HepG2 (cell line): ENCODE data around the gene ZNF771. TPM values are rescaled to one million over a fixed set of nuclear protein-coding genes. Genes with fewer than 3 reads are reported as not detected.

Experiments
- ARHGAP35 ChIP-seq: sonication (generic); formaldehyde crosslinking; IDR thresholded peaks from 2 replicates; pipeline ENCODE4 v1.9.0; 2022; ENCODE audit warnings: mild to moderate bottlenecking, inconsistent platforms, moderate library complexity, missing genetic modification reagents, borderline replicate concordance
- ARID2 ChIP-seq: sonication (generic); formaldehyde crosslinking; IDR thresholded peaks from 2 replicates; pipeline ENCODE4 v1.8.1; 2022; ENCODE audit warnings: mild to moderate bottlenecking, missing genetic modification reagents, borderline replicate concordance
- CENPX ChIP-seq: sonication (generic); formaldehyde crosslinking; IDR thresholded peaks from 2 replicates; pipeline ENCODE4 v1.9.0; 2021; ENCODE audit warnings: mild to moderate bottlenecking, missing genetic modification reagents, moderate library complexity
- CREB1 ChIP-seq, 2 experiments: fragments of 450-650 bp in 1 of 2; IDR thresholded peaks; 2 replicates each; pipeline ENCODE4 v1.6.1; 2016 to 2017; ENCODE audit warnings: control low read depth in 1 of 2, mild to moderate bottlenecking in 1 of 2, missing compliant biosample characterization in 1 of 2, missing genetic modification characterization in 1 of 2
- FOXA1 ChIP-seq, 2 experiments: fragments of 450-650 bp in 1 of 2; sonication (generic) in 1 of 2; formaldehyde crosslinking in 1 of 2; IDR thresholded peaks; 2 replicates each; pipeline versions ENCODE4 v1.4.0 to v1.6.1; 2016 to 2020; ENCODE audit warnings: missing genetic modification reagents in 1 of 2
- HCFC1 ChIP-seq: fragments of 150-350 bp; IDR thresholded peaks from 2 replicates; pipeline ENCODE4 v1.6.1; 2014; ENCODE audit warnings: low read depth, low read length
- ISL2 ChIP-seq: sonication (generic); formaldehyde crosslinking; IDR thresholded peaks from 2 replicates; pipeline ENCODE4 v1.5.0; 2020; ENCODE audit warnings: missing genetic modification reagents
- JARID2 ChIP-seq: sonication (generic); formaldehyde crosslinking; IDR thresholded peaks from 2 replicates; pipeline ENCODE4 v1.8.1; 2023; ENCODE audit warnings: missing genetic modification reagents, inconsistent platforms; ENCODE audit not compliant: insufficient replicate concordance
- KAT8 ChIP-seq: IDR thresholded peaks from 2 replicates; pipeline ENCODE4 v1.6.1; 2016; ENCODE audit warnings: missing genetic modification reagents, missing compliant biosample characterization
- KMT2B ChIP-seq: IDR thresholded peaks from 2 replicates; pipeline ENCODE4 v1.6.1; 2016; ENCODE audit warnings: missing genetic modification reagents, missing compliant biosample characterization
- MBNL3 ChIP-seq: fragments of 250-450 bp; sonication (Bioruptor Pico); conservative IDR thresholded peaks from 2 replicates; pipeline ENCODE4 v1.8.0; 2022; ENCODE audit warnings: mild to moderate bottlenecking, inconsistent platforms
- MED13 ChIP-seq: sonication (generic); formaldehyde crosslinking; IDR thresholded peaks from 2 replicates; pipeline ENCODE4 v1.5.0; 2020; ENCODE audit warnings: missing genetic modification reagents
- MYC ChIP-seq: sonication (generic); formaldehyde crosslinking; IDR thresholded peaks from 2 replicates; pipeline ENCODE4 v1.9.0; 2021; ENCODE audit warnings: missing genetic modification reagents, borderline replicate concordance
- NFATC3 ChIP-seq: sonication (generic); formaldehyde crosslinking; IDR thresholded peaks from 2 replicates; pipeline ENCODE4 v1.5.1; 2020; ENCODE audit warnings: mild to moderate bottlenecking, missing genetic modification reagents
- NFYC ChIP-seq: IDR thresholded peaks from 2 replicates; pipeline ENCODE4 v1.6.1; 2016; ENCODE audit warnings: missing genetic modification reagents, missing compliant biosample characterization
- RORA ChIP-seq: sonication (generic); formaldehyde crosslinking; IDR thresholded peaks from 2 replicates; pipeline ENCODE4 v1.5.0; 2020; ENCODE audit warnings: mild to moderate bottlenecking, missing genetic modification reagents, moderate library complexity
- SOX5 ChIP-seq: IDR thresholded peaks from 2 replicates; pipeline ENCODE4 v1.6.1; 2016; ENCODE audit warnings: borderline replicate concordance
- SP4 ChIP-seq: sonication (generic); formaldehyde crosslinking; IDR thresholded peaks from 2 replicates; pipeline ENCODE4 v1.8.1; 2023; ENCODE audit warnings: mild to moderate bottlenecking, missing genetic modification reagents
- SRSF1 ChIP-seq: fragments of 200-400 bp; formaldehyde crosslinking; optimal IDR thresholded peaks from 2 replicates; pipeline ENCODE3; 2017; ENCODE audit warnings: mild to moderate bottlenecking, low read depth, low read length, moderate library complexity
- TBX3 ChIP-seq: fragments of 450-650 bp; IDR thresholded peaks from 2 replicates; pipeline ENCODE4 v1.6.1; 2017; ENCODE audit warnings: antibody characterized with exemption, mild to moderate bottlenecking, inconsistent platforms, borderline replicate concordance
- ZNF776 ChIP-seq: sonication (generic); formaldehyde crosslinking; IDR thresholded peaks from 2 replicates; pipeline ENCODE4 v1.4.0; 2020; ENCODE audit warnings: mild to moderate bottlenecking, missing genetic modification reagents
- ZNF883 ChIP-seq: sonication (generic); formaldehyde crosslinking; IDR thresholded peaks from 2 replicates; pipeline ENCODE4 v1.5.1; 2020; ENCODE audit warnings: mild to moderate bottlenecking, missing genetic modification reagents; ENCODE audit errors: not compliant biosample characterization
- ZSCAN21 ChIP-seq: sonication (generic); formaldehyde crosslinking; IDR thresholded peaks from 2 replicates; pipeline ENCODE4 v1.8.0; 2022; ENCODE audit warnings: mild to moderate bottlenecking, missing genetic modification reagents, moderate library complexity, borderline replicate concordance
- ZSCAN22 ChIP-seq: sonication (generic); formaldehyde crosslinking; IDR thresholded peaks from 2 replicates; pipeline ENCODE4 v1.4.0; 2020; ENCODE audit warnings: mild to moderate bottlenecking, missing genetic modification reagents
- polyA plus RNA-seq, 8 experiments: library from polyadenylated mRNA; depleted of rRNA in 3 of 8; stranded (reverse) in 7 of 8; unstranded in 1 of 8; fragments of >200 nt; fragmentation: Illumina TruSeq in 4 of 8; extraction: Trizol in 4 of 8; gene quantifications; 2 replicates each; pipeline versions ENCODE4 v1.2.1 to v1.2.3, GENCODE V29; 2011 to 2016; ENCODE audit warnings: low read depth in 4 of 8, missing spikeins in 1 of 8, mixed read lengths in 1 of 8; ENCODE audit not compliant: insufficient read depth in 1 of 8
- total RNA-seq, 5 experiments: library from RNA; depleted of rRNA; stranded (reverse); fragments of >200 nt; fragmentation: Illumina TruSeq; extraction: Trizol; gene quantifications; 2 replicates each; pipeline ENCODE4 v1.2.3, GENCODE V29; 2016; ENCODE audit warnings: low read depth in 1 of 5
- TF ChIP-seq, protein P1 (sequence below): sonication (generic); formaldehyde crosslinking; IDR thresholded peaks from 2 replicates; pipeline ENCODE4 v1.8.0; 2022; ENCODE audit warnings: mild to moderate bottlenecking, missing genetic modification reagents; ENCODE audit not compliant: insufficient replicate concordance
- TF ChIP-seq, protein P2 (sequence below): sonication (generic); formaldehyde crosslinking; conservative IDR thresholded peaks from 2 replicates; pipeline ENCODE4 v1.8.0; 2022; ENCODE audit warnings: low read depth, missing genetic modification reagents
- TF ChIP-seq, protein P3 (sequence below): sonication (generic); formaldehyde crosslinking; IDR thresholded peaks from 2 replicates; pipeline ENCODE4 v1.5.0; 2020; ENCODE audit warnings: missing genetic modification reagents

ZNF771 gene
- total and polyA plus RNA-seq, 2 of the 13 experiments (the other 11 are each of a cell fraction or from before 2014, with no cell fraction given), result 5.0 to 11.8 TPM

DNA sequence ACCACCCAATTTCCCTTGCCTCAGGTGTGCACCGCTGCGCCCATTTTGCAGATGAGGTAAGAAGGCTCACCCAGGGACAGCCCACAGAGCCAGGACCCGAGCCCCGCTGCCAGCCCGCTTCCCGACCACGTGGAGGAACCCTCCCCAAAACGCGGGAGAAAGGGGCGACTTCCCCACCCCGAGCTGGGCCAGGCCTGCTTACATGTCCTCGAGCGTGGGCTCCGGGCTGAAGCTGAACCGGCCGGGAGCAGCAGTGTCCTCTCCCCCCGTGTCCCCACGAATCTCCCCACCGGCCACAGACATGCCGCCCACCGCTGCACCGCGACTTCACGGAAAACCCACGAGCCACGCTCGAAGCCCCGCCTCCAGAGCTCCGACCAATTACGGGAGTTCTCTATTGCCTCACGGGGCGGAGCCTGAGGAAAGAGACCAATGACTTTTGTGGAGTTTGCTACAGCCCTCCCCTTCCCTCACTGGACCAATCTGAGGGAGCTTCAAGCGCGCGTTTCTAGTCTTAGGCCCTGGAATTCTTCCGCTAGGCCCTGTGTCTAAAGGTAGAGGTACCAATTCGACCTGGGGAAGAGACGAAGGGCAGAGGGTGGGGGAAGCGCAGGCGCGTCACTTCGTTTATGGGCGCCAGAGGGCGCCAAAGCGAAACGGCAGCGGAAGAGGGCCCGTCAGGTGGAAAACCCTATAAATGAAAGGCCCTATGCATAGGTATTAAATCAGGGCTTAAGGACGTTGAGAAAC lies 22.4 kb downstream of the ZNF771 start, which contains the start of gene DCTPP1 (continued):
- TF ChIP-seq, protein P1, sequence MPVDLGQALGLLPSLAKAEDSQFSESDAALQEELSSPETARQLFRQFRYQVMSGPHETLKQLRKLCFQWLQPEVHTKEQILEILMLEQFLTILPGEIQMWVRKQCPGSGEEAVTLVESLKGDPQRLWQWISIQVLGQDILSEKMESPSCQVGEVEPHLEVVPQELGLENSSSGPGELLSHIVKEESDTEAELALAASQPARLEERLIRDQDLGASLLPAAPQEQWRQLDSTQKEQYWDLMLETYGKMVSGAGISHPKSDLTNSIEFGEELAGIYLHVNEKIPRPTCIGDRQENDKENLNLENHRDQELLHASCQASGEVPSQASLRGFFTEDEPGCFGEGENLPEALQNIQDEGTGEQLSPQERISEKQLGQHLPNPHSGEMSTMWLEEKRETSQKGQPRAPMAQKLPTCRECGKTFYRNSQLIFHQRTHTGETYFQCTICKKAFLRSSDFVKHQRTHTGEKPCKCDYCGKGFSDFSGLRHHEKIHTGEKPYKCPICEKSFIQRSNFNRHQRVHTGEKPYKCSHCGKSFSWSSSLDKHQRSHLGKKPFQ (CRISPR knock-in tag), result no peak
- TF ChIP-seq NFATC3 (CRISPR knock-in tag) (no peak), MBNL3 (CRISPR knock-in tag) (no peak), KMT2B (CRISPR knock-in tag) (peak; percentile 43; the same call in 1 of the 2 replicates), ZSCAN22 (peak; percentile 72; the same call in 1 of the 2 replicates), NFYC (CRISPR knock-in tag) (peak; percentile 93), TBX3 (no peak), KAT8 (CRISPR knock-in tag) (peak; percentile 95), ARID2 (peak; percentile 95; the same call in 1 of the 2 replicates), RORA (CRISPR knock-in tag) (no peak), JARID2 (CRISPR knock-in tag) (peak; percentile 64), ISL2 (CRISPR knock-in tag) (peak; percentile 86), SOX5 (CRISPR knock-in tag) (peak; percentile 61; the same call in 1 of the 2 replicates), HCFC1 (peak; percentile 27; the same call in 1 of the 2 replicates), ZSCAN21 (CRISPR knock-in tag) (no peak), SP4 (CRISPR knock-in tag) (peak; percentile 97), FOXA1 (IDR thresholded peaks at IDR 0.05) (no peak), FOXA1 (CRISPR knock-in tag; IDR thresholded peaks at IDR 0.05) (no peak), ARHGAP35 (CRISPR knock-in tag) (no peak; the same call in none of the 2 replicates), ZNF883 (CRISPR knock-in tag) (peak; percentile 70), CREB1 (IDR thresholded peaks at IDR 0.05) (peak; percentile 80), CREB1 (CRISPR knock-in tag; IDR thresholded peaks at IDR 0.05) (peak; percentile 93), SRSF1 (no peak), ZNF776 (peak; percentile 95), MED13 (0 out of 2 replicates have a peak, but pooled peaks have one; percentile 35), MYC (CRISPR knock-in tag) (peak; percentile 87), CENPX (CRISPR knock-in tag) (no peak)
- TF ChIP-seq, protein P2, sequence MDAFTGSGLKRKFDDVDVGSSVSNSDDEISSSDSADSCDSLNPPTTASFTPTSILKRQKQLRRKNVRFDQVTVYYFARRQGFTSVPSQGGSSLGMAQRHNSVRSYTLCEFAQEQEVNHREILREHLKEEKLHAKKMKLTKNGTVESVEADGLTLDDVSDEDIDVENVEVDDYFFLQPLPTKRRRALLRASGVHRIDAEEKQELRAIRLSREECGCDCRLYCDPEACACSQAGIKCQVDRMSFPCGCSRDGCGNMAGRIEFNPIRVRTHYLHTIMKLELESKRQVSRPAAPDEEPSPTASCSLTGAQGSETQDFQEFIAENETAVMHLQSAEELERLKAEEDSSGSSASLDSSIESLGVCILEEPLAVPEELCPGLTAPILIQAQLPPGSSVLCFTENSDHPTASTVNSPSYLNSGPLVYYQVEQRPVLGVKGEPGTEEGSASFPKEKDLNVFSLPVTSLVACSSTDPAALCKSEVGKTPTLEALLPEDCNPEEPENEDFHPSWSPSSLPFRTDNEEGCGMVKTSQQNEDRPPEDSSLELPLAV (CRISPR knock-in tag), result no peak
- TF ChIP-seq, protein P3, sequence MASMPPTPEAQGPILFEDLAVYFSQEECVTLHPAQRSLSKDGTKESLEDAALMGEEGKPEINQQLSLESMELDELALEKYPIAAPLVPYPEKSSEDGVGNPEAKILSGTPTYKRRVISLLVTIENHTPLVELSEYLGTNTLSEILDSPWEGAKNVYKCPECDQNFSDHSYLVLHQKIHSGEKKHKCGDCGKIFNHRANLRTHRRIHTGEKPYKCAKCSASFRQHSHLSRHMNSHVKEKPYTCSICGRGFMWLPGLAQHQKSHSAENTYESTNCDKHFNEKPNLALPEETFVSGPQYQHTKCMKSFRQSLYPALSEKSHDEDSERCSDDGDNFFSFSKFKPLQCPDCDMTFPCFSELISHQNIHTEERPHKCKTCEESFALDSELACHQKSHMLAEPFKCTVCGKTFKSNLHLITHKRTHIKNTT (CRISPR knock-in tag), result no peak
